Stimulated activated CD8-positive, alpha-beta memory T cell treated with anti-CD3 and anti-CD28 coated beads, Interleukin-4, amount 100 ng/mL, for 48 hours (primary cell): Measurements from ENCODE around the gene DDC.

Source experiments
- DNase-seq: peaks from one replicate; pipeline ENCODE4 v3.0.0-alpha.2; 2020

DDC gene

GRCh38 chr7:50513166-50513871 is 51.9 kb downstream of the DDC start:
- no peak for DNase-seq

DNA sequence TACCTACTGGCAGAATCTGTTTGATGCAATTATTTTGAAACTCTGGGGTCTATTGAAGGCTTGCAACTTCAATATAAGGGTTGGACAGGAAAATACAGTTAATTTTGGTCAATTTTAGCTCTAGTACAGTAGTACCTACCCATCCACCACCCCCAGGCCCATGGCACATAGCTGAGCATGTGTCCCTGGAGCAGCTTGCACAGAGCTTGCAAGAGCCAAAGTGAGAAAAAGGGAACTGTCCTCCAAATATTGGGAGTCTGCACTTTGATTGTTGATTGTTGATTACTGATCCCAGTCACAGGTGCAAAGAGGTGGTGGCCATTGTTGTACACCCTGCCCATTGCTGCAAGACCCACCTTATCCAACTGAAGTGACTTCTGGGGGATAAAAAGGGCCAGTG is 52.8 kb downstream of the DDC start:
- DNase-seq = no peak

GRCh38 chr7:50509459-50509858 is 55.7 kb downstream of the DDC start:
- no peak for DNase-seq

DNA sequence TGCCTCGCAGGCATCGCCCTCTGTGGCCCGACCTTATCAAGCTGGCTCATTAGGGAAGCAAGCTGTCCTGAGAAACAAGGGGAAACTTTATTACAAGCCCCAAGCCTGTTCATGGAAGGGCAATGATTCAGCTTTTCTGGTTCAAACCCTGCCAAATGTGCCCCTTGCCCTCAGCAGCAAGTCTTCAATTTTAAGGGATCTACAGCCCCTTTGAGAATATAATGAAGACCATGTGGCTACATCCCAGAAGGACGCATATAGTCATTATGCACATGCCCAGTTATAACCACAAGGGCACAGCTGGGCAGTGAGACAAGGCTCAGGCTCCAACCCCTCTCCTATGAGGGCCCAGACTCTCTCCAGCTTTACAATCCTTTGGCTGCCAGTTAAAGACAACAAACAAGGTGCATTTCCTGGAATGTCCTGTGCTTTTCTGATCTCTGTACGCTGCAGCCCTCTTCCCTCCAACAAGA is 56.7 kb downstream of the DDC start:
- no peak for DNase-seq

GRCh38 chr7:50507898-50508470 is 57.2 kb downstream of the DDC start:
- no peak for DNase-seq

- DNase-seq = no peak
These were observed 59.5 kb downstream of the DDC start for GRCh38 chr7:50505553-50506210.

- DNase-seq = no peak
These were observed 60.3 kb downstream of the DDC start for GRCh38 chr7:50504646-50505546.

- DNase-seq = no peak
These were observed 62.3 kb downstream of the DDC start for GRCh38 chr7:50502947-50503346.

DNA sequence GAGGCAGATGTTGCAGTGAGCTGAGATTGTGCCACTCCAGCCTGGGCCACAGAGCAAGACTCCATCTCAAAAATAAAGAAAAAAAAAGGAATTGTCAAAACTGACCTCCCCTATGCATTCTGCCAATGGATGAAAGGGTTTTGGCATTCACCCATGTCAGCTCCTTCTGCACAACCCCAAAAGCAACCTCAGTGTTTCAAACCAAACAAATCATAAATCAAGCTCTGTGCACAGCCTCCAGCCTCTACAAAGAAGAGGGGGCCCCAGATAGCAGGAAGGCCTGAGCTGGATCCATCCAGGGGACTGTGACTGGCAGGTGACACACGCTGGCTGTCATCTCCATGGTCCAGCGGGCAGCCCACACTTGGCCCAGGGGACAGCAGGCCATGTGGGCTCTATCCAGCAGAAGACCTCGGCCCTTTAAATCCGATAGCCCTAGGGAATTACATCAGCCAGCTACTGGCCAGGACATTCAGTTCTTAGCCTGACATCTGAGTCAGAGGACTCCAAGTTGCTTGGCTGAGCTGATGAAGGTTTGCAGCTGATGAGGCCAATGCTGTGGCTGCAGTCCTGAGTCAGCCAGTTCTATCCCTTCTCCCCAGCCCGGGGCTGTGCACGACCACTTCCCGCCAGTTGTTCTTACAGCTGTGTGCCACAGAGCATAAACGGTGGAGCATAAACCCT is 63.1 kb downstream of the DDC start:
- no peak for DNase-seq

DNA sequence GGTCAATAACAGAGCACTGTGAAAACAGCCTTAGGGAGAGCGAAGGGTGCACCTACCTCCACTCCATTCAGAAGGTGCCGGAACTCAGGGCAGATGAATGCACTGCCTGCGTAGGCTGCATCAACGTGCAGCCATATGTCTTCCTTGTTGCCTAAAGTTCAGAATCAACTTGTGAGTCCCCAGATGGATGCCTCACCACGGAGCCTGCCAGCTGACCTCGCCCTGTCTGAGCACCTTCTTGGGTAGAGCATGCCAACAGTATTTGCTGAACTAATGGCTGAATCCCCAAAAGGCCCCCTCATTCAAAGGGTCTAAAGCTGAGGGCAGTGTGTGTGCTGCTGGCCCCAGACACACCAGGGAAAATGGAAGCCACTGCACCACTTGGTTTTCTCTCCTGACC is 66.1 kb downstream of the DDC start:
- no peak for DNase-seq

DNA sequence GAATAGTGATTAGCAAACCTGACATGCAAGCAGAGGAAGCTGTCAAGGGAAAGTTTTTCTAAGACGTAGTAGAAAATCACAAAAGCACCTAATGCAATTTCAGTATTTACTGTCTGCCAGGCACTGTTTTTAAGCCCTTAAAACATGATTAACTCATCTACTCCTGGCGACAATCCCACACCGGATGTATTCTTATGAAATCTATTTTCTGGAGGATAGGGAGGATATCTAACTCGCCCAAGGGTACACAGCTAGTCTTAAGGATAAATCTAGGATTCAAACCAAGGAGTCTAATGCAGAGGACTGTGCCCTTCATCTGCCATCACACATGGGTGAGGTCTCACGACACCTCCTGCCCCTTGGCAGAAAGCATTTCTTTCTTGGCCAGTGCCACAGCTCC is 67.2 kb downstream of the DDC start:
- DNase-seq = no peak

DNA sequence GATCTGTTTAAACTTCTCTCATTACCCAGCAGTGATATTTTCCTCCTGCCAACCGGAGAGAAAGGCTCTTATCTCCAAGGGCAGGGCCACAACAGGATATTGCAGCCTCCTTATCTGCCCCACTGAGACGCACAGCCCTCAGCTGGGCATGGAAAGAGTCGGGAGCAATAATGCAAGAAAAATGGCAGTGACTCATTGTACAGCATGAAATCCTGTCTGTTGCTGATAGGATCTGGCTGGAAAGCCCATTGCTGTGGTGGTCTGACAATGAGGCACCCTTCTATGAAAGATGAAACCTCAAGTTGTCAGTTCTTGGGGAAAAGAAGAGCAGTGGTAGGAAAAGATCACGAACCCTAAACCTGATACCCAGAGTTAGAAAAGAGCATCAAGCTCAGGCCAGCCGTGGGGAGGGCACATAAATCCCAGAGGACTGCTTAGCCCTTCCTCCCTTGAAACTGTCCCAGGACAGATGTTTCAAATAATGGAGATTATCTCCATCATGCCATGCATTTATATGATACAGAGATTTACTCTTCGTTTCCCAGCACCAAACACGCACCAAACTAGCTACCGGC is 68.0 kb downstream of the DDC start:
- DNase-seq = no peak

DNA sequence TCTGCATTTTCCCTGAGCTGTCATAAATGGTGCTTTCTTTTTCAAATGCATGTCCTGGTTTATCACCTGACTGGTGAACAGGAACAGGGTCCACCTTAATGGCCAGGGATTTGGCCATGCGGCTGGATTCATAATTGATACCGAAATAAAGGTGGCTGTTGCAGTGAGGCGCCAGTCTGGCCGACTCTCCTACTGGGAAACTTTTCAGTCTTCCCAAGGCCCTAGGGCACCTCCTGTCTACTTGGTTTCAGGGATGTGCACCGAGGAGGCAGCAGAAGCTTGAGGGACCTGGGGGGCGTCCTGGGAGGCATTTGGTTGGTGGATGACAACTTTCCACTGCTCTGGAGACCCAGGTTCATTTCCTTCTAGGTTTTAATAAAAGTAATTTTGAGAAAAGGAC is 68.6 kb downstream of the DDC start:
- no peak for DNase-seq

GRCh38 chr7:50495746-50496145 is 69.5 kb downstream of the DDC start:
- DNase-seq = no peak

DNA sequence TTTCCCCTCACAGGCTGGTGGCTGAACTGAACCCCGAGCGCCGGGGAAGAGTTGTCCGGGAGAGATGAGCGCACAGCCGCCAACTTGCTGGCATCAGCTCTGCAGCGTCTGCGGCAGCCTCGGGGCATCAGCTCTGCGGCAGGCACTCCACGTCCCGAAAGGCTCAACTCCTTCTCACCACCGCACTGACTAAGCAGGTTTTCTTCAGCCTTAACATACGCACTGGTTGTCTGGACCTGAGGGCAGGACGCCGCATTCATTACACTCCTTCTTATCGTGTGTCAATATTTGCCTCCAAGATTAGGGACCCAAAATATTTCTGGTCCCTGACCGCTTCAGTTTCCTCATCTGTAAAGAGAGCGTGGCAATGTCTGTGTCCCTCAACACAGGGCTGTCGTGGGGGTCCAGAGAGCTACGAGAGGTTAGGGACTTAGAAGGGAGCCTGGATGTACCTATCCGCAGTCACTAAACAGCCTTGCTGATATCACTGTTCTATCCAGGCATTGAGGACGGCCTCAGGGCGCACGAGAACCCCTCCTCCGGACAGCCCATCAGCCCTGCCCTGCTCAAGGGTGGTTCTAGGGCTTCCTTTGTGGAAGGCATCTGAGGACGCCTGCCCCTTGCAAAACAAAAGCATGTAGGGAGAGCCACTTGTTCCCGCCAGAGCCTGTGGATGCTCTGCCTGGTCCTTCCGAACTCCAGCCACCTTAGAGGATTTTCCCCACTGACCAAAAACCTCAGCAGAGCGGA is 72.3 kb downstream of the DDC start:
- no peak for DNase-seq

DNA sequence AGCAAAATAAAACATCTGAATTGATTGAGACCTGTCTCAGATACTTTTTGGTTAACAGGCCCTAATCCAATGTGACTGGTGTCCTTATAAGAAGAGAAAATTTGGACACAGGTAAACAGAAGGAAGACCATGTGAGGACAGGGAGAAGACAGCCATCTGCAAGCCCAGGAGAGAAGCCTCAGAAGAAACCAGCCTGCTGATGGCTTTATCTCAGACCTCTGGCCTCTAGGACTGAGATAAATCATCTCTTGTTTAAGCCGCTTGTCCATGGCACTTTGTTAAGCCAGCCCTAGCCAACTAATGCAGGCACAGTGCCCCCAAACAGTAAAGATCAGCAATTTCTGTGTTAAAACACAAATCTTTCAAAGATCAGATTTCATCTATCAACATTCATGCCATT is 73.3 kb downstream of the DDC start:
- DNase-seq = no peak

DNA sequence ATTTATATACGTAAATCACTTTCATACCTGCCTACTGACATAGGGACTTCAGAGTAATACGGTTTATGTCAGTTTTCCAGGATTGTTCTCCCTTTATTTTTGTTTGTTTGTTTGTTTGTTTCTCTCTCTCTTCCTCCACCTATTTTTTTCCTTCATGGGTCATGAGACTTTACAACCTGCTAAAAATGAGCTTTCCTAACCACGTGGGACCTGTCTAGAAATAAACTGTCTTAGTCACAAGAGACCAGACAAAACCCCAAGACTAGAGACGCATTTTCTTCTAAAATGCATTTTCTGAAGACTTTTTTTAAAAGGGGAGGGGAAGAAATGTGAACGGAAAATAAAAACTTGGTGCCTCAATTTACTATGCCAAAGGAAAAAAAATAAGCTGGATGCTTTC is 74.0 kb downstream of the DDC start:
- DNase-seq = no peak

- DNase-seq = no peak
These were observed 76.8 kb downstream of the DDC start for GRCh38 chr7:50488379-50488778.

DNA sequence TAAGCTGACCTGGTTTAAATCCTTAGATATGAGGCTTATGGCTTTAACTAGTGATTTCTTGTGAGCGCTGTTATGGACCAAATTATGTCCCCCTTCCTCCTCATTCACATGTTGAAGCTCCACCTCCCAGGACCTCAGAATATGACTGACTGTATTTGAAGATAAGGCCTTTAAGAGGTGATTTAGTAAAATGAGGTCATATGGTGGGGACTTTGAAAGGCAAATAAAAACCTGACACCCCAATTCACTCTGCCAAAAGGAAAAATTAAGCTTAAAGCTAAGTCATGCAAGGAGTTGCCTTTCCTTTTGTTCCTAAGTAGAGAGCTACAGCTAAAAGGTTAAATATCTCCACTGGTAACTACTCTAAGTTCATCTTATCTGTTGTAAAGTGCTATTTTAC is 78.7 kb downstream of the DDC start:
- DNase-seq = no peak

DNA sequence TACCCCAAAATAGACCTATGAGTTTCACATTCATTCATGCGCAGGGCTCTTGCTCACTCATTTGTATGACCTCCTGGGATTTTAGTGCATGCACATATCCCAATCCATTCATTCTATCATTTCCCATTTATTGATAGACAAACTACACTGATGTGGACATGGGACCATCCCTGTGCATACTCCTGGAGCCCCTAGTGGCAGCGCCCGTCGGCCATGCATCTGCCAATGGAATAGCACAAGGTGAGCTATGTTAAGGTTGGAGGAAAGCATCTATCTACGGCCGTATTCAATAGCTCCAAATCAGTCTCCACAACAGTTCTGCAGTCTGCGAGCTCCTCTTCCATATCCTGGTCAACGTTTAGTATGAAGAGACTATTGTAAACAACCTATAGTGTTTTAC is 83.3 kb downstream of the DDC start:
- DNase-seq = no peak

DNA sequence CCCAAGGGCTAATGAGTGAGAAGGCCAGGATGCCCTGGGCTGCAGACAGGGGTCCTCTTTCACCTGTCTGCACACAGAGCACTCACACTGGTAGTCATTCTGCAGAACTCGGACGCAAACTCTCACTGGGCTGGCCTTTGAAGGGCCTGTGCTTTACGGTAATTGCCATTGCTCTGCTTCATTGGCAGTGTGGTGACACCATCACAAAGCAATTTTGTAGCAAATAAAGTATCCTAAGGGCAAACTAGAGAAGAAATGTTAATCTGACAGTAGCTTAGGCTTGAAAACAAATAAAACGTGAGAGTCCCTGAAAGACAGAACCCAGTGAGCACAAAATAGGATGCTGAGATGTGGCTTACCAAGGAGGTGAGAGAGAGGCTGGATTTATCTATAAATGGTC is 84.4 kb downstream of the DDC start:
- DNase-seq = no peak
